Measurements from ENCODE around the gene HES4. TPM values are rescaled to one million over a fixed set of nuclear protein-coding genes. Genes with fewer than 3 reads are reported as not detected.

The HES4 gene
- total RNA-seq, 1 experiment from 2014 or later, result 18.5 TPM

DNA sequence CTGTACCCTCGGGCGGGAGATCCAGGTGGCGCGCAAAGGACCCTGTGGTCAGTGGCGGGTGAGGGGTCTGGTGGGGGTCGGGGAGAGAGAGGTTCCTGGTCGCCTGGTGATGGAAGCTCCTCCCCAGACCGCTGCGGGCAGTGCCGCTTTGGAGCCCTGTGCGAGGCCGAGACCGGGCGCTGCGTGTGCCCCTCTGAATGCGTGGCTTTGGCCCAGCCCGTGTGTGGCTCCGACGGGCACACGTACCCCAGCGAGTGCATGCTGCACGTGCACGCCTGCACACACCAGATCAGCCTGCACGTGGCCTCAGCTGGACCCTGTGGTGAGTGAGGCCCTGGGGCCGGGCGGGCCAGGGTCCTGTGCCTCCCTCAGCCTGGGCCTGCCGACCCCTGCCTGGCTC lies 43.5 kb upstream of the HES4 start:
- H3K36me3 ChIP-seq (ENCODE audit: insufficient read depth, low read length, poor library complexity, severe bottlenecking), result peaks cover 21% of the 10 kb centered on the region
- intact Hi-C loops (cut with micrococcal nuclease; ENCODE audit: unreplicated experiment), result no loop called here

DNA sequence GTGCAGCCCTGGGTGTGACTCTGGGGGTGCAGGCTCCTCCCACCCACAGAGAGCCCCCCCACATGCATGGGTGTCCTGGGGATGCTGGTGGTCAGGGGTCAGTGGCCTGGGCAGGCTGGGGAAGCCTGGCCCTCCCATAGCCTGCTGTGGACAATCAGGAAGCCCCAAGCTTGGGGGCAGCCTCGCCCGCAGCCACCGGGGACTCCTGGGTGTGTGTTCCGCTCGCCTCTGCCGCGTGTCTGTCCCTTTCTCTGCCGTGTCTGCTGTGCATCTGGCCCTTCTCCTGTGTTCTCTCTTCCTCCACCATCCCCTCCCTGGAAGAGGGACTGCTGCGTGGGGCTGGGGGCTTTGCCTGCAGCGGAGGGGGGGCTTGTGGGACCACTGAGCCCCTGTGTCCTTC lies 42.9 kb upstream of the HES4 start:
- H3K27me3 ChIP-seq (replicated peaks; ENCODE audit: insufficient read depth, low read depth, low read length, poor library complexity), result no peaks in the 10 kb centered on the region
- ChIA-PET CTCF (no interaction called here), POLR2A (ENCODE audit: low non-redundant PET) (no interaction called here)
- intact Hi-C loops (cut with micrococcal nuclease; ENCODE audit: unreplicated experiment), result no loop called here
- H3K9me3 ChIP-seq (ENCODE audit: low read depth, low read length, poor library complexity, severe bottlenecking), result no peaks in the 10 kb centered on the region
- H3K36me3 ChIP-seq (ENCODE audit: insufficient read depth, low read length, poor library complexity, severe bottlenecking), result peaks cover 21% of the 10 kb centered on the region
- peaks cover 17% of the 10 kb centered on the region for H3K4me1 ChIP-seq (ENCODE audit: insufficient read depth, low read length, poor library complexity, severe bottlenecking)
- no peak overlapping the region for H3K27ac ChIP-seq (ENCODE audit: low read depth, low read length, poor library complexity, severe bottlenecking)
- no TSS peak for BruUV-seq (replicated peaks)
- TF ChIP-seq, protein P1, sequence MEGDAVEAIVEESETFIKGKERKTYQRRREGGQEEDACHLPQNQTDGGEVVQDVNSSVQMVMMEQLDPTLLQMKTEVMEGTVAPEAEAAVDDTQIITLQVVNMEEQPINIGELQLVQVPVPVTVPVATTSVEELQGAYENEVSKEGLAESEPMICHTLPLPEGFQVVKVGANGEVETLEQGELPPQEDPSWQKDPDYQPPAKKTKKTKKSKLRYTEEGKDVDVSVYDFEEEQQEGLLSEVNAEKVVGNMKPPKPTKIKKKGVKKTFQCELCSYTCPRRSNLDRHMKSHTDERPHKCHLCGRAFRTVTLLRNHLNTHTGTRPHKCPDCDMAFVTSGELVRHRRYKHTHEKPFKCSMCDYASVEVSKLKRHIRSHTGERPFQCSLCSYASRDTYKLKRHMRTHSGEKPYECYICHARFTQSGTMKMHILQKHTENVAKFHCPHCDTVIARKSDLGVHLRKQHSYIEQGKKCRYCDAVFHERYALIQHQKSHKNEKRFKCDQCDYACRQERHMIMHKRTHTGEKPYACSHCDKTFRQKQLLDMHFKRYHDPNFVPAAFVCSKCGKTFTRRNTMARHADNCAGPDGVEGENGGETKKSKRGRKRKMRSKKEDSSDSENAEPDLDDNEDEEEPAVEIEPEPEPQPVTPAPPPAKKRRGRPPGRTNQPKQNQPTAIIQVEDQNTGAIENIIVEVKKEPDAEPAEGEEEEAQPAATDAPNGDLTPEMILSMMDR (conservative IDR thresholded peaks at IDR 0.05; ENCODE audit: low read depth, low read length), result no peak
- TF ChIP-seq EZH2 (IDR thresholded peaks at IDR 0.05; ENCODE audit: borderline replicate concordance, low read depth, low read length, poor library complexity, severe bottlenecking), result no peak
- no peak overlapping the region for H3K4me3 ChIP-seq (ENCODE audit: low read depth, low read length, poor library complexity, severe bottlenecking)
- no peak for DNase-seq (ENCODE audit: low spot score)

More for the DNA sequence above, 43.5 kb upstream of the HES4 start:
- Histone ChIP-seq H3K27ac (ENCODE audit: low read depth, low read length, poor library complexity, severe bottlenecking) (no peak overlapping the region), H3K27me3 (replicated peaks; ENCODE audit: insufficient read depth, low read depth, low read length, poor library complexity) (no peaks in the 10 kb centered on the region), H3K4me1 (ENCODE audit: insufficient read depth, low read length, poor library complexity, severe bottlenecking) (peaks cover 17% of the 10 kb centered on the region), H3K9me3 (ENCODE audit: low read depth, low read length, poor library complexity, severe bottlenecking) (no peaks in the 10 kb centered on the region), H3K4me3 (ENCODE audit: low read depth, low read length, poor library complexity, severe bottlenecking) (no peak overlapping the region)
- POLR2A ChIA-PET (ENCODE audit: low non-redundant PET), result no interaction called here
- CTCF ChIA-PET, result no interaction called here
- BruUV-seq (replicated peaks), result no TSS peak
- TF ChIP-seq, protein P1 (conservative IDR thresholded peaks at IDR 0.05; ENCODE audit: low read depth, low read length), result no peak
- TF ChIP-seq EZH2 (IDR thresholded peaks at IDR 0.05; ENCODE audit: borderline replicate concordance, low read depth, low read length, poor library complexity, severe bottlenecking), result no peak
- DNase-seq (ENCODE audit: low spot score), result no peak

DNA sequence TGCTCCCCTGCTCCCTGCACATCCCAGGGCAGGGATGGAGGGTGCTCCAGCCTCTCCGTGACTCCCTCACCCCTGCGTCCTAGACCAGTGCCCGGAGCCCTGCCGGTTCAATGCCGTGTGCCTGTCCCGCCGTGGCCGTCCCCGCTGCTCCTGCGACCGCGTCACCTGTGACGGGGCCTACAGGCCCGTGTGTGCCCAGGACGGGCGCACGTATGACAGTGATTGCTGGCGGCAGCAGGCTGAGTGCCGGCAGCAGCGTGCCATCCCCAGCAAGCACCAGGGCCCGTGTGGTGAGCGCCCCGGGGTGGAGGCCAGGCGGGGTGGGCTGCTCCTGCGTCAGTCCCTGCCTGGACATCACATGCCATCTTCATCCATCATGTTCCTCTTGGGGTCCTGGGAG lies 42.0 kb upstream of the HES4 start:
- POLR2A ChIA-PET (ENCODE audit: low non-redundant PET), result no interaction called here
- intact Hi-C loops (cut with micrococcal nuclease; ENCODE audit: unreplicated experiment), result no loop called here
- CTCF ChIA-PET, result no interaction called here
- Histone ChIP-seq H3K9me3 (ENCODE audit: low read depth, low read length, poor library complexity, severe bottlenecking) (no peaks in the 10 kb centered on the region), H3K4me3 (ENCODE audit: low read depth, low read length, poor library complexity, severe bottlenecking) (no peak overlapping the region), H3K4me1 (ENCODE audit: insufficient read depth, low read length, poor library complexity, severe bottlenecking) (peaks cover 17% of the 10 kb centered on the region), H3K36me3 (ENCODE audit: insufficient read depth, low read length, poor library complexity, severe bottlenecking) (peaks cover 16% of the 10 kb centered on the region), H3K27me3 (replicated peaks; ENCODE audit: insufficient read depth, low read depth, low read length, poor library complexity) (no peaks in the 10 kb centered on the region), H3K27ac (ENCODE audit: low read depth, low read length, poor library complexity, severe bottlenecking) (no peak overlapping the region)
- TF ChIP-seq, protein P1 (conservative IDR thresholded peaks at IDR 0.05; ENCODE audit: low read depth, low read length), result no peak
- no peak for TF ChIP-seq EZH2 (IDR thresholded peaks at IDR 0.05; ENCODE audit: borderline replicate concordance, low read depth, low read length, poor library complexity, severe bottlenecking)
- BruUV-seq (replicated peaks), result no TSS peak
- no peak for DNase-seq (ENCODE audit: low spot score)

Measured in A673 (cell line).